ENCODE results near the gene TCP11.

The TCP11 gene

DNA sequence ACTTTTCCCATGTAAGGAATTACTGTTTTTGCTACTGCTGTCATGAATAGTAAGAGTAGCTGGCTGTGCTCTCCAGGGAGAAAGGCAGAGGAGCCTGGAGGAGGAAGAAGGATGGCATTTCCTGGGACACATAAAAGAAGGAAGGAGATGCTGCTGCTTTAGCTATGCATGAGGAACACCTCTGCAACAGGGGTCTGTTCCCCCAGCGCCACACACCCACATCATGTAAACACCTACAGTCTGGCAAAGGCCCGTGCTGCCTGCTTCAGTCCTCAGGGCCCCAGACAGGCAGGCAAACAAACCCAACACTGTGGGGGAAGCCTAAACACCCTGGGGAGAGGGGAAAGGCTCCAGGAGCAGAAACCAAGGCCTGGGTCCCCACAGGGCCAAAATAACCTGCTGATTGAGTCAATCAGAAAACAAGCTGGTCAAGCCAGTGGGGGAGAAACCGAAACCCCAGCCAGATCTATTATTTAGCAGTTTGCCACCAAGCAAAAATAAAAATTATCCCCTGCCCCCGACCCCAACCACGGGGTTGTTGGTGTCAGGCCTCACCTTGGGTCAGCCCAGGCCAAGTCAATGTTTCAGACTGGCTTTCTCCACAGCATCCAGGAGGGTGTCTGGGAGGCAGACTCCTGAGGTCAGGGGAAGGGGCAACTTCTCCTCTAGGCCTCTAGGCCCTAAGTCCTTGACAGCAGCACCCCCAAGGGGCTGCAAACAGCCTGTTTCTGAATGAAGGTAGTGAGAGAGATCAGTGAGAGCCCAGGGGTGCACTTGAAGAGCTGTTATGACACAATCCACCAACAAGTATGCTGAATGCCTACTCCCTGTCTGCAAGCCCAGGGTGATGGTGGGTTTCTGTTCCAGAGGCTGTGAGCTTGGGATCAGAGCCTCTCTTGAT is 38.0 kb upstream of the TCP11 start:
- H3K4me3 ChIP-seq (replicated peaks; ENCODE audit: low read depth, low read length), result no peak overlapping the region
- no peak for DNase-seq (ENCODE audit: extremely low read depth, low read depth)
- TF ChIP-seq, protein P1, sequence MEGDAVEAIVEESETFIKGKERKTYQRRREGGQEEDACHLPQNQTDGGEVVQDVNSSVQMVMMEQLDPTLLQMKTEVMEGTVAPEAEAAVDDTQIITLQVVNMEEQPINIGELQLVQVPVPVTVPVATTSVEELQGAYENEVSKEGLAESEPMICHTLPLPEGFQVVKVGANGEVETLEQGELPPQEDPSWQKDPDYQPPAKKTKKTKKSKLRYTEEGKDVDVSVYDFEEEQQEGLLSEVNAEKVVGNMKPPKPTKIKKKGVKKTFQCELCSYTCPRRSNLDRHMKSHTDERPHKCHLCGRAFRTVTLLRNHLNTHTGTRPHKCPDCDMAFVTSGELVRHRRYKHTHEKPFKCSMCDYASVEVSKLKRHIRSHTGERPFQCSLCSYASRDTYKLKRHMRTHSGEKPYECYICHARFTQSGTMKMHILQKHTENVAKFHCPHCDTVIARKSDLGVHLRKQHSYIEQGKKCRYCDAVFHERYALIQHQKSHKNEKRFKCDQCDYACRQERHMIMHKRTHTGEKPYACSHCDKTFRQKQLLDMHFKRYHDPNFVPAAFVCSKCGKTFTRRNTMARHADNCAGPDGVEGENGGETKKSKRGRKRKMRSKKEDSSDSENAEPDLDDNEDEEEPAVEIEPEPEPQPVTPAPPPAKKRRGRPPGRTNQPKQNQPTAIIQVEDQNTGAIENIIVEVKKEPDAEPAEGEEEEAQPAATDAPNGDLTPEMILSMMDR (IDR thresholded peaks at IDR 0.05; ENCODE audit: low read depth, low read length, missing control alignments), result no peak

GRCh38 chr6:35178012-35178411 is 36.9 kb upstream of the TCP11 start:
- TF ChIP-seq, protein P1 (IDR thresholded peaks at IDR 0.05; ENCODE audit: low read depth, low read length, missing control alignments), result no peak
- no peak for DNase-seq (ENCODE audit: extremely low read depth, low read depth)
- no peak overlapping the region for H3K4me3 ChIP-seq (replicated peaks; ENCODE audit: low read depth, low read length)

GRCh38 chr6:35177596-35177995 is 36.5 kb upstream of the TCP11 start:
- DNase-seq (ENCODE audit: extremely low read depth, low read depth), result no peak
- H3K4me3 ChIP-seq (replicated peaks; ENCODE audit: low read depth, low read length), result no peak overlapping the region
- TF ChIP-seq, protein P1 (IDR thresholded peaks at IDR 0.05; ENCODE audit: low read depth, low read length, missing control alignments), result no peak

DNA sequence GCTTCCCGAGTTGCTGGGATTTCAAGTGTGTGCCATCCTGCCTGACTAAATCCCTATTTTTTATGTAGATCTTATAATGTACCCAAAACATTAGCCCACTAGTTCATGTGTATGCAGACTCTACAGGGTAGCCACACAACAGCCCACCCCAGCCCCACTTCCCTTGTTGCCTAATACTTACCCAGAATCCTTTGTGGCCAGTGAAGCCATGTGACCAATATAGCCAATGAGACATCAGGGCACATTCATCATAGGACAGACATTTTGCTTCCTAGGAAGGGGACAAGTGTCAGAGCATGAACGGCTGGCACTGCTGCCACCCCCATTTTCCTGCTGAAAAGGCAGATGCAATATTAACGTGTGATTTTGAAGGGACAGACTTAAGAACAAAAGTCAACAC is 36.0 kb upstream of the TCP11 start:
- TF ChIP-seq, protein P1 (IDR thresholded peaks at IDR 0.05; ENCODE audit: low read depth, low read length, missing control alignments), result no peak
- H3K4me3 ChIP-seq (replicated peaks; ENCODE audit: low read depth, low read length), result no peak overlapping the region
- DNase-seq (ENCODE audit: extremely low read depth, low read depth), result no peak

DNA sequence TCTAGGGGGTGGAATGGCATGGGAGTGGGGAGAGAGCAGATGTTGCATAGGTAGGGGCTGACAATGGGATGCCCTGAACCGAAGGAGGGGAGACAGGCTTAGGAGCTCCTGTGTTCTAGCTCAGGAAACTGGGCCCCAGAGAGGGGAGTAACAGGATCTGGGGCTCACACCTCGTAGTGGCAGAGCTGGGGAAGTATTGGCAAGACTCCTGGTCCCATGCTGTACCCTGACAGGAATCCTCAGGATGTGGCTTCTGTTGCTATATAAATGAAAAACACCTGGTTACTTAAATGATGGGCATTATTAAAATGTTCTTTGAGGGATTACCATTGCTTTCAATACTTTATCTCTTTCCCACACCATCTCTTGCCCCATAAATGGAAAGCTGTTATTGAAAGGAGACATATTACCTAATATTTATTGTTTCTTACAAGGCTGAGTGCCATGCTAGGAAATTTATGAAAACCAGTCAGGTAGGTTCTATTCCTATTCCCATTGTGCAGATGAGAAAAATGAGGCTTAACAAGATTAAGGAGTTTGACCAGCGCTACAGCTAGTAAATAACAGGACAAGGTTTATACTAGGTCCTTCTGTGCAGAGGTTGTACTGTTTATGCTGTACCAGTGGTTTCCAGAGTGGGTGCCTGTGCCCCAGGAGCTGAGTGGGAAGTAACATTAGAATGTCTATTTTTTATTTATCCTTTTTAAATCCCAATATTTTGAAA is 35.3 kb upstream of the TCP11 start:
- TF ChIP-seq, protein P1 (IDR thresholded peaks at IDR 0.05; ENCODE audit: low read depth, low read length, missing control alignments), result no peak
- no peak overlapping the region for H3K4me3 ChIP-seq (replicated peaks; ENCODE audit: low read depth, low read length)
- DNase-seq (ENCODE audit: extremely low read depth, low read depth), result no peak

DNA sequence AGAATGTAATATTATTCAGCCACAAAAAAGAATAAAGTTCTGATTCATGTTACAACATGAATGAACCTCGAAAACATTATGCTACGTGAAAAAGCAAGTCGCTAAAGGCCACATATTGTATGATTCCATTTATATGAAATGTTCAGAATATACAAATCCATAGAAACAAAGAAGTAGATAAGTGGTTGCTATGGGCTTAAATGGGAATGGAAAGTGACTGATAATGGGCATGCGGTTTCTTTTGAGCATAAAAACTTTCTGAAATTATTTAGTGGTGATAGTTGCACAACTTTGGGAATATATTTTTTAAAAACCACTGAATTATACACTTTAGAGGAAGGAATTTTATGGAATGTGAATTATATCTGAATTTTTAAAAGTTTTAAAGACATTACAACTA is 33.4 kb upstream of the TCP11 start:
- DNase-seq (ENCODE audit: extremely low read depth, low read depth), result no peak
- TF ChIP-seq, protein P1 (IDR thresholded peaks at IDR 0.05; ENCODE audit: low read depth, low read length, missing control alignments), result no peak
- H3K4me3 ChIP-seq (replicated peaks; ENCODE audit: low read depth, low read length), result no peak overlapping the region
